Measurements from ENCODE around the gene HNRNPUL2. TPM values are rescaled to one million over a fixed set of nuclear protein-coding genes. Genes with fewer than 3 reads are reported as not detected.

The HNRNPUL2 gene
- total and polyA plus RNA-seq, 9 of the 15 experiments (the other 6 are each of a cell fraction or from before 2014, with no cell fraction given) = 0.89 to 44.3 (median 15.2) TPM

DNA sequence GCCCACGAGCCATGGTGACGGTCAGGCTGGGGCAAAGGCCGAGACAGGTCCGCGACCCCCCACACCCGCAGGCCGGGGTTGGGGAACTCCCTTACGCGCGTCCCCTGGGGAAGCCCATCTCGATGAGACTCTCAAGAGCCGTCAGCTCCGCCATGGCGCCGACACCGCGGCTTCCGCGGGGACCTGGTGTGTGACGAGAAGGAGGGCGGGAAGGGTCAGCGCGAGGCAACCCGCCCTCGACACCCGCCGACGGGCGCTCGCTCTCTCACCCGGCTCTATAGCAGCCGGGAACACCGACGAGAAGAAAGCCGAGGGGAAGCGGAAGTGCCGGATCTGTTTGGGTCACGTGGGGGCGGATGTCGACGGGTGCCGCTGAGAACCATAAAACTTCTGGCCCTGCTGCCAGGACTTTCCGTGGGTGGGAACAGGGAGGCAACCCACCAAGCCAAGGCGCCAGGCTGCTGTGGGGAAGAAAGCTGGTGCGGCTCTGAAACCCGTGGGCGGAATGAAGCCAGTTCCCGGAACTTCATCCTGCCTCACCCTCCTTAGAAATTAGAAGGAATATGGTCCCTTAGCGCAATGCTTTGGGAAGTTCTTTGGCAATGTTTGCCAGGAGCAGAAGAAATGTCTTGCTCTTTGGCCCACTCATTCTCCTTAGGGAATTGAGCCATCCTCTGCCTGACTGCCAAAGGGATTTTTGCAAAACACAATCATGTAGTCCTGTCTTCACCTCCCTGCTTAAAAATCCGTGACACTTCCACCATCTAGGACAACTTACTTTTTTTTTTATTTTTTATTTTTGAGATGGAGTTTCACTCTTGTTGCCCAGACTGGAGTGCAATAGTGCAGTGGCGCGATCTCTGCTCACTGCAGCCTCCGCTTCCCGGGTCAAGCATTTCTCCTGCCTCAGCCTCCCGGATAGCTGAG, 48.2 kb downstream of the HNRNPUL2 start, which contains the start of gene UBXN1 (continued):
- TF ChIP-seq CHD1 (IDR thresholded peaks at IDR 0.05; ENCODE audit: low read length) (peak; percentile 52), ELF4 (CRISPR knock-in tag; IDR thresholded peaks at IDR 0.05) (no peak), HOXB6 (CRISPR knock-in tag; IDR thresholded peaks at IDR 0.05; ENCODE audit: borderline replicate concordance) (no peak), TSC22D4 (tag; IDR thresholded peaks at IDR 0.05) (no peak), ETS2 (tag; IDR thresholded peaks at IDR 0.05; ENCODE audit: borderline replicate concordance, poor library complexity, severe bottlenecking) (no peak), ZNF561 (CRISPR knock-in tag; conservative IDR thresholded peaks at IDR 0.05) (no peak), NFE2L1 (tag; IDR thresholded peaks at IDR 0.05; ENCODE audit: borderline replicate concordance, low read depth) (no peak), SMAD2 (IDR thresholded peaks at IDR 0.05; ENCODE audit: low read depth, low read length) (no peak), SRSF3 (IDR thresholded peaks at IDR 0.05; ENCODE audit: insufficient read depth, low read length) (no peak), ATF6 (CRISPR knock-in tag; IDR thresholded peaks at IDR 0.05) (peak; percentile 89; the same call in 1 of the 2 replicates), KLF10 (CRISPR knock-in tag; IDR thresholded peaks at IDR 0.05) (no peak), ZZZ3 (IDR thresholded peaks at IDR 0.05) (no peak), KLF6 (CRISPR knock-in tag; IDR thresholded peaks at IDR 0.05; ENCODE audit: borderline replicate concordance) (0 out of 2 replicates have a peak, but pooled peaks have one; percentile 29), PHTF2 (CRISPR knock-in tag; IDR thresholded peaks at IDR 0.05) (no peak), ZBTB12 (CRISPR knock-in tag; IDR thresholded peaks at IDR 0.05) (no peak), ETV1 (tag; conservative IDR thresholded peaks at IDR 0.05; ENCODE audit: low read depth) (peak; percentile 92), CEBPZ (IDR thresholded peaks at IDR 0.05; ENCODE audit: borderline replicate concordance, low read depth, low read length) (no peak), MCM7 (IDR thresholded peaks at IDR 0.05) (no peak)
